ENCODE data around the gene RBP4. TPM values are rescaled to one million over a fixed set of nuclear protein-coding genes. Genes with fewer than 3 reads are reported as not detected.

Gene RBP4
- total and polyA plus RNA-seq, 10 of the 15 experiments (the other 5 are each of a cell fraction or from before 2014, with no cell fraction given) = 1.2 TPM; not detected in 9

DNA sequence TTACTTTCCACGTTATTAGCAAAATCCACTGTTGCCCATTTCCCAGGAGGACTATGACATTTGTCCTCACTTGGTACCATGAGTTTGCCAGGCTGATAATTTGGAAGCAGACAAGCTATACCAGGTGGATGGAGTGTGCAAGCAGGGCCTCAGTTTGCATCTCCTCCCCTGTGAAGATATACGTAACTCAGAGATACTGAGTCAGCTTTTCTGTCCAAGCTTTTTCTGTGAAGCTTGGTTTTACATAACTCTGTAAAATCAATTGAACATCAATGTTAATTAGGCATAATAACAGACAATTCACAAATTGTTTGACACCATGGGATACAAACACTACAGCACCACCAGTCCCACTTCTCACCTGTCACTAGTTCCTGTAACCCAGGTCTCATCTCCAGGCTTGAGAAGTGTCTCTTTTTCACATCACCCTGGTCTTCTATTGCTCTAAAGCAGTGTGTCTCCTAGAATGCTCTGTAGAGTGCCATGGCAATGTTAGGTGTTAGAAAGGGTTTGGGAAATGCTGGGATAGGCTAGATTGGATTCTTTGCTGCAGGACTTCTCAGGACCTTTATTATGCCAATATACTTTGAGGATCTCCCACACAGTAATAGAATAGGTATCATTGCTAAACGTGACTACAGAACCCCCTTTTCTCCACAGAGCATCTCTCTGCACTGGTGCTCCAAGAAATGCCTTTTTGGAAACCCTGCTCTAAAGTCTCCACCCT lies 20.9 kb downstream of the RBP4 start (continued):
- TF ChIP-seq, protein P1, sequence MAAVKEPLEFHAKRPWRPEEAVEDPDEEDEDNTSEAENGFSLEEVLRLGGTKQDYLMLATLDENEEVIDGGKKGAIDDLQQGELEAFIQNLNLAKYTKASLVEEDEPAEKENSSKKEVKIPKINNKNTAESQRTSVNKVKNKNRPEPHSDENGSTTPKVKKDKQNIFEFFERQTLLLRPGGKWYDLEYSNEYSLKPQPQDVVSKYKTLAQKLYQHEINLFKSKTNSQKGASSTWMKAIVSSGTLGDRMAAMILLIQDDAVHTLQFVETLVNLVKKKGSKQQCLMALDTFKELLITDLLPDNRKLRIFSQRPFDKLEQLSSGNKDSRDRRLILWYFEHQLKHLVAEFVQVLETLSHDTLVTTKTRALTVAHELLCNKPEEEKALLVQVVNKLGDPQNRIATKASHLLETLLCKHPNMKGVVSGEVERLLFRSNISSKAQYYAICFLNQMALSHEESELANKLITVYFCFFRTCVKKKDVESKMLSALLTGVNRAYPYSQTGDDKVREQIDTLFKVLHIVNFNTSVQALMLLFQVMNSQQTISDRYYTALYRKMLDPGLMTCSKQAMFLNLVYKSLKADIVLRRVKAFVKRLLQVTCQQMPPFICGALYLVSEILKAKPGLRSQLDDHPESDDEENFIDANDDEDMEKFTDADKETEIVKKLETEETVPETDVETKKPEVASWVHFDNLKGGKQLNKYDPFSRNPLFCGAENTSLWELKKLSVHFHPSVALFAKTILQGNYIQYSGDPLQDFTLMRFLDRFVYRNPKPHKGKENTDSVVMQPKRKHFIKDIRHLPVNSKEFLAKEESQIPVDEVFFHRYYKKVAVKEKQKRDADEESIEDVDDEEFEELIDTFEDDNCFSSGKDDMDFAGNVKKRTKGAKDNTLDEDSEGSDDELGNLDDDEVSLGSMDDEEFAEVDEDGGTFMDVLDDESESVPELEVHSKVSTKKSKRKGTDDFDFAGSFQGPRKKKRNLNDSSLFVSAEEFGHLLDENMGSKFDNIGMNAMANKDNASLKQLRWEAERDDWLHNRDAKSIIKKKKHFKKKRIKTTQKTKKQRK (IDR thresholded peaks at IDR 0.05; ENCODE audit: low read depth, low read length) = no peak
- TF ChIP-seq, protein P2, sequence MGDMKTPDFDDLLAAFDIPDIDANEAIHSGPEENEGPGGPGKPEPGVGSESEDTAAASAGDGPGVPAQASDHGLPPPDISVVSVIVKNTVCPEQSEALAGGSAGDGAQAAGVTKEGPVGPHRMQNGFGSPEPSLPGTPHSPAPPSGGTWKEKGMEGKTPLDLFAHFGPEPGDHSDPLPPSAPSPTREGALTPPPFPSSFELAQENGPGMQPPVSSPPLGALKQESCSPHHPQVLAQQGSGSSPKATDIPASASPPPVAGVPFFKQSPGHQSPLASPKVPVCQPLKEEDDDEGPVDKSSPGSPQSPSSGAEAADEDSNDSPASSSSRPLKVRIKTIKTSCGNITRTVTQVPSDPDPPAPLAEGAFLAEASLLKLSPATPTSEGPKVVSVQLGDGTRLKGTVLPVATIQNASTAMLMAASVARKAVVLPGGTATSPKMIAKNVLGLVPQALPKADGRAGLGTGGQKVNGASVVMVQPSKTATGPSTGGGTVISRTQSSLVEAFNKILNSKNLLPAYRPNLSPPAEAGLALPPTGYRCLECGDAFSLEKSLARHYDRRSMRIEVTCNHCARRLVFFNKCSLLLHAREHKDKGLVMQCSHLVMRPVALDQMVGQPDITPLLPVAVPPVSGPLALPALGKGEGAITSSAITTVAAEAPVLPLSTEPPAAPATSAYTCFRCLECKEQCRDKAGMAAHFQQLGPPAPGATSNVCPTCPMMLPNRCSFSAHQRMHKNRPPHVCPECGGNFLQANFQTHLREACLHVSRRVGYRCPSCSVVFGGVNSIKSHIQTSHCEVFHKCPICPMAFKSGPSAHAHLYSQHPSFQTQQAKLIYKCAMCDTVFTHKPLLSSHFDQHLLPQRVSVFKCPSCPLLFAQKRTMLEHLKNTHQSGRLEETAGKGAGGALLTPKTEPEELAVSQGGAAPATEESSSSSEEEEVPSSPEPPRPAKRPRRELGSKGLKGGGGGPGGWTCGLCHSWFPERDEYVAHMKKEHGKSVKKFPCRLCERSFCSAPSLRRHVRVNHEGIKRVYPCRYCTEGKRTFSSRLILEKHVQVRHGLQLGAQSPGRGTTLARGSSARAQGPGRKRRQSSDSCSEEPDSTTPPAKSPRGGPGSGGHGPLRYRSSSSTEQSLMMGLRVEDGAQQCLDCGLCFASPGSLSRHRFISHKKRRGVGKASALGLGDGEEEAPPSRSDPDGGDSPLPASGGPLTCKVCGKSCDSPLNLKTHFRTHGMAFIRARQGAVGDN (IDR thresholded peaks at IDR 0.05) = no peak
- no peak for TF ChIP-seq ASH2L (IDR thresholded peaks at IDR 0.05; ENCODE audit: borderline replicate concordance, low read depth)
- TF ChIP-seq, protein P3, sequence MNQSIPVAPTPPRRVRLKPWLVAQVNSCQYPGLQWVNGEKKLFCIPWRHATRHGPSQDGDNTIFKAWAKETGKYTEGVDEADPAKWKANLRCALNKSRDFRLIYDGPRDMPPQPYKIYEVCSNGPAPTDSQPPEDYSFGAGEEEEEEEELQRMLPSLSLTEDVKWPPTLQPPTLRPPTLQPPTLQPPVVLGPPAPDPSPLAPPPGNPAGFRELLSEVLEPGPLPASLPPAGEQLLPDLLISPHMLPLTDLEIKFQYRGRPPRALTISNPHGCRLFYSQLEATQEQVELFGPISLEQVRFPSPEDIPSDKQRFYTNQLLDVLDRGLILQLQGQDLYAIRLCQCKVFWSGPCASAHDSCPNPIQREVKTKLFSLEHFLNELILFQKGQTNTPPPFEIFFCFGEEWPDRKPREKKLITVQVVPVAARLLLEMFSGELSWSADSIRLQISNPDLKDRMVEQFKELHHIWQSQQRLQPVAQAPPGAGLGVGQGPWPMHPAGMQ (IDR thresholded peaks at IDR 0.05; ENCODE audit: borderline replicate concordance) = no peak
